Esophagus muscularis mucosa (tissue), 4 donors: Measurements from ENCODE around the gene UBE2N. TPM values are rescaled to one million over a fixed set of nuclear protein-coding genes. Genes with fewer than 3 reads are reported as not detected.
"Not testable (repeated sequence)": the region's sequence is repeated elsewhere in the genome, so short reads cannot be mapped to it uniquely, and the experiment has no call there.

Experiments
- DNase-seq: peaks from one replicate; pipeline ENCODE4 v3.0.0-alpha.2; 2017; ENCODE audit errors: extremely low spot score
- H3K27ac ChIP-seq, 4 donors: fragments of 200-600 bp; sonication (generic); replicated peaks in 1 of 4; 1 replicate in 3 of 4; 2 replicates in 1 of 4; pipeline ENCODE4 v1.5.1; 2016 to 2019; ENCODE audit warnings: mild to moderate bottlenecking in 1 of 4
- H3K27me3 ChIP-seq, 4 donors: fragments of 200-600 bp; sonication (generic); one replicate each; pipeline versions ENCODE4 v1.5.1 to v1.6.0; 2016 to 2019
- H3K36me3 ChIP-seq, 4 donors: fragments of 200-600 bp; sonication (generic); one replicate each; pipeline ENCODE4 v1.5.1; 2016 to 2019
- H3K4me1 ChIP-seq, 4 donors: fragments of 200-600 bp; sonication (generic); one replicate each; pipeline ENCODE4 v1.5.1; 2016 to 2019
- H3K4me3 ChIP-seq, 4 donors: fragments of 200-600 bp; sonication (generic); 1 replicate in 2 of 4; 2 replicates in 2 of 4; pipeline ENCODE4 v1.5.1; 2016 to 2019; ENCODE audit warnings: mild to moderate bottlenecking in 4 of 4, moderate library complexity in 1 of 4
- H3K9me3 ChIP-seq, 4 donors: fragments of 200-600 bp; sonication (generic); 1 replicate in 3 of 4; 2 replicates in 1 of 4; pipeline ENCODE4 v1.5.1; 2016 to 2019
- EP300 ChIP-seq: sonication (generic); formaldehyde crosslinking; IDR thresholded peaks from one replicate; pipeline ENCODE4 v1.6.1; 2017; ENCODE audit warnings: antibody characterized with exemption
- POLR2A ChIP-seq: fragments of 450-650 bp; IDR thresholded peaks from one replicate; pipeline ENCODE4 v1.6.1; 2017; ENCODE audit warnings: antibody characterized with exemption, moderate library complexity, mild to moderate bottlenecking, low read depth
- POLR2AphosphoS5 ChIP-seq, 2 donors: sonication (generic); formaldehyde crosslinking; IDR thresholded peaks; one replicate each; pipeline ENCODE4 v1.6.1; 2017; ENCODE audit warnings: antibody characterized with exemption in 2 of 2
- WGBS: methylation state at CpG from one replicate; pipeline ENCODE4 v1.1.5; 2018; 5-methylcytosine and 5-hydroxymethylcytosine counted together
- intact Hi-C: fragments of 100-400 bp; cut with DNase I; formaldehyde crosslinking; loops from one replicate; pipeline ENCODE4 v1.15.1; 2023
- total RNA-seq, 4 donors: library from RNA; depleted of rRNA; stranded (reverse); fragments of >200 nt; gene quantifications; one replicate each; pipeline versions ENCODE4 v1.1.0 to v1.2.1, GENCODE V29; 2016
- TF ChIP-seq, protein P1 (sequence below), 3 experiments: fragments of 200-600 bp in 2 of 3; fragments of 450-650 bp in 1 of 3; sonication (generic) in 2 of 3; IDR thresholded peaks; one replicate each; pipeline ENCODE4 v1.5.1; 2017 to 2019; ENCODE audit warnings: antibody characterized with exemption in 3 of 3, mild to moderate bottlenecking in 2 of 3, moderate library complexity in 1 of 3

Gene UBE2N
- total RNA-seq, 4 donors from 2014 or later: 37.8 to 106 (median 61.8) TPM

DNA sequence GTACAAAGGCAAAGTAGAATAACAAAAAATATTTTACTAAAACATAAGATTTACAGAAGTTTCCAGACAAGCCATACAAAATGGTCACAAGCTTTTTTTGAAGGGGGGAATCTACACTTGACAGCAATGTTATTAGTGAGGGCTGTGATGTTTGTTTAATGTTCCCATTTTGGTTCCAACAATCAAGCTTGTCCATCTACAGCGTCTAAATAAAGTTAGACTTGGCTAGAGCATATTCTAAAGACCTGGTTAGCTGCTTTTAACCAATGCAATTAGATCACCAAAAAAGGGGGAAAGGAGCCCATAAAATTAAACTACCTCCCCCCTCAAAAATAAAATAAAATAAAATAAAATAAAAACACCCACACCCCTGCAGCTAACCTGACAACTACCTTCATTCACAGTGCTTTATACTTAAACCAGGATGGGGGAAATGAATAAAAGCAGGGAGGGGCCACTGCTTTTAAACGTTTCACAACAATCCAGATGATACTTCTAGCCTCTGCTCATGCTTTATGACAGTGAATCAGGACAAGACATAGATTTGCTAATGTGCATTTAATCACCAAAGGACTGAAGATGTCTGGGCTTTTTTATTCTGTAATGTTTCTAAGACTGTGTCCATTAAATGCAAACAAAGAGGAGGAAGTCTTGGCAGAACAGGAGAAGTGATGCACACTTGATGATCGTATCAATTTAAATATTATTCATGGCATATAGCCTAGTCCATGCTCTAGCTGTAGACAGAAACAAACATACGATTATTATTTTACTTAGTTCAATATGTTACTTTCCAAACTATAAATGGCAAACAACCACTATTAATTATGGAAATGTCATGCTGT, 32.2 kb downstream of the UBE2N start:
- not testable (repeated sequence) for H3K4me3 ChIP-seq, H3K9me3 ChIP-seq, H3K27me3 ChIP-seq, DNase-seq, H3K27ac ChIP-seq
- Histone ChIP-seq H3K36me3 (peaks cover 0 to 16% (median 8%) of the 10 kb centered on the region in 4 donors), H3K4me1 (peaks cover 3 to 53% (median 43%) of the 10 kb centered on the region in 4 donors)
- intact Hi-C loops: loop anchor here (10.0 kb wide), 1 partner anchor 625 kb away; no protein-coding TSS in a partner anchor
- 44% methylated on average over 4 of the region's 4 CpGs for WGBS

DNA sequence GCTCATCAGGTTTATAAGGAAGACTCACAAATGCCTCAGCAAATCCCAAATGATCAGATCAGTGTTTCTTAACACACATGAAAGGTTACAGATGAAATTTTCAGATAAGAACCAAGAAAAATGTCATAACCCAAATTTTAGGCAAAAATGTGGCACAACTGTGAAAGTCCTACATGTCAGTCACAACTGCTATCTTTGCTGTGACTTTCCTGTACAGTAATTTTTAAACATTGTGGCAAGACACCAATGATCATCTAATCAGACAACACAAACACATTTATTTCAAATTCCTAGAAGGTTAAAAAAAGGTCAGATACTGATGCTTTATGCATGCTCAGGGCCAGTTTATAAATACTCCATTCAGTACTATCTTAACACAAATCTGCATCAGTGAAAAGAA, 32.9 kb downstream of the UBE2N start:
- peaks cover 8 to 50% (median 42%) of the 10 kb centered on the region in 4 donors for H3K4me1 ChIP-seq
- no peak for DNase-seq
- intact Hi-C loops: no loop called here
- no peak overlapping the region for H3K27ac ChIP-seq
- peaks cover 0 to 24% (median 8%) of the 10 kb centered on the region in 4 donors for H3K36me3 ChIP-seq
- H3K27me3 ChIP-seq: no peaks in the 10 kb centered on the region
- H3K4me3 ChIP-seq: no peak overlapping the region
- H3K9me3 ChIP-seq: no peaks in the 10 kb centered on the region
- TF ChIP-seq, protein P1, sequence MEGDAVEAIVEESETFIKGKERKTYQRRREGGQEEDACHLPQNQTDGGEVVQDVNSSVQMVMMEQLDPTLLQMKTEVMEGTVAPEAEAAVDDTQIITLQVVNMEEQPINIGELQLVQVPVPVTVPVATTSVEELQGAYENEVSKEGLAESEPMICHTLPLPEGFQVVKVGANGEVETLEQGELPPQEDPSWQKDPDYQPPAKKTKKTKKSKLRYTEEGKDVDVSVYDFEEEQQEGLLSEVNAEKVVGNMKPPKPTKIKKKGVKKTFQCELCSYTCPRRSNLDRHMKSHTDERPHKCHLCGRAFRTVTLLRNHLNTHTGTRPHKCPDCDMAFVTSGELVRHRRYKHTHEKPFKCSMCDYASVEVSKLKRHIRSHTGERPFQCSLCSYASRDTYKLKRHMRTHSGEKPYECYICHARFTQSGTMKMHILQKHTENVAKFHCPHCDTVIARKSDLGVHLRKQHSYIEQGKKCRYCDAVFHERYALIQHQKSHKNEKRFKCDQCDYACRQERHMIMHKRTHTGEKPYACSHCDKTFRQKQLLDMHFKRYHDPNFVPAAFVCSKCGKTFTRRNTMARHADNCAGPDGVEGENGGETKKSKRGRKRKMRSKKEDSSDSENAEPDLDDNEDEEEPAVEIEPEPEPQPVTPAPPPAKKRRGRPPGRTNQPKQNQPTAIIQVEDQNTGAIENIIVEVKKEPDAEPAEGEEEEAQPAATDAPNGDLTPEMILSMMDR (IDR thresholded peaks at IDR 0.05): no peak
- TF ChIP-seq EP300: no peak
- no peak for TF ChIP-seq POLR2A
- TF ChIP-seq POLR2AphosphoS5 (IDR thresholded peaks at IDR 0.05): no peak

DNA sequence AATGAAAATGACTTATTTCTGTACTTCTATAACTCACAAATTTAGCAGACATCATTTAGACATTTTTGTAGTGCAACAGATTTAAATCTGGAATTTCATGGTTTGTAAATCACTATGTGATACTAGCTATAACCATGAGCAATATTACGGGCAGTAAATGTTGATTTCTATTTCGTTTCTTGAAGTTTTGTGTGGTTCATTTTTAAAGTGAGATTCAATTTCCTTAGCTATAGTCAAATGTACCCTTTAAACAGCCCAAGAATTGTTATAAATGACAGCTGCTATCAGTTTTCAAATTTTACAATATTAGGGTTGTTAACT, 33.8 kb downstream of the UBE2N start:
- DNase-seq: no peak
- intact Hi-C loops: no loop called here
- WGBS: 94% methylated on average over 2 of the region's 2 CpGs
- TF ChIP-seq, protein P1 (IDR thresholded peaks at IDR 0.05): no peak
- no peak for TF ChIP-seq POLR2A
- no peak for TF ChIP-seq EP300
- TF ChIP-seq POLR2AphosphoS5 (IDR thresholded peaks at IDR 0.05): no peak
- Histone ChIP-seq H3K4me3 (no peak overlapping the region), H3K27ac (no peak overlapping the region), H3K27me3 (no peaks in the 10 kb centered on the region), H3K4me1 (peaks cover 9 to 41% (median 34%) of the 10 kb centered on the region in 4 donors), H3K36me3 (peaks cover 0 to 31% (median 14%) of the 10 kb centered on the region in 4 donors), H3K9me3 (no peaks in the 10 kb centered on the region)

DNA sequence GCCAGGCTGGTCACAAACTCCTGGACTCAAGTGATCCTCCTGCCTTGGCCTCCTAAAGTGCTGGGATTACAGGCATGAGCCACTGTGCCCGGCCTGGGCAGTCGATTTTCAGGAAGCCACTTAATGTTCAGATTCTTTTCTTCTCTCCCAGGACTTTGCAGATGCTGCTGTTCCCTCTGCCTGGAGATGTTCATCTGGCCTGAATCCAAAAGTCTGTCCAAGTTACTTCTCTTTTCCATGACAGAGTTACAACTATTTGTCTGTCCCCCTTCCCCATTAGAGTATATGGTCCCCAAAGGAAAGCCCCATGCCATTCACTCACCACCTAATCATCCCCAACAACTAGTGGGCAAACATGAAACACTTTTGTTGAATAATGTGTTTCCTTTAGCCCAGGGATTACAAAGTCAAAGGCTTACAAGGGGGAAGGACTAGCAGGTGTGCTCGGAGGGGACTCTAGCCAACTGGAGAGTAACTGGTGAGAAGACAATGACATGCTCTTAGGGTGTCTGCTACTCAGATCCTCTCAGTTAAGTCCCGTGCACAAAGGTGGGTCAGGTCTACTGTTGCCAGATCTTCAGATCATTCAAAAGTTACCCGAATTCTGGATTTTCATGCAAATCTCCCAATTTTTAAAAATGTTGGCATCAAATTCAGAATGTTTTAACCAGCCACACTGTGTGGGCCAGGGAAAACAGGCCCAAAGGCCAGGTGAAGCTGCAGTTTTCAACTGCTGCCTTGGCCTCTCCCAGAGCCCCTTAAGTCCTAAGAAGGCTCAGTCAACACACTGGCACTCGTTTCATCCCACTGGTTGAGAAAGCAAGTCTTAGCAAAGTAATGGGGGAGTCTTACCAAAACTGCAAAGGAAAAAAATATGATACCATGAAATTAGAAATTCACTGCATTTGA, 34.4 kb downstream of the UBE2N start:
- intact Hi-C loops: no loop called here
- 80% methylated on average over 6 of the region's 6 CpGs for WGBS
- no peaks in the 10 kb centered on the region for H3K9me3 ChIP-seq
- peak overlapping the region in 1 of 4 donors; percentile 8 for H3K27ac ChIP-seq
- H3K27me3 ChIP-seq: no peaks in the 10 kb centered on the region
- H3K36me3 ChIP-seq: peaks cover 0 to 36% (median 17%) of the 10 kb centered on the region in 4 donors
- H3K4me3 ChIP-seq: no peak overlapping the region
- peaks cover 9 to 36% (median 28%) of the 10 kb centered on the region in 4 donors for H3K4me1 ChIP-seq
- no peak for DNase-seq
- TF ChIP-seq POLR2AphosphoS5 (IDR thresholded peaks at IDR 0.05) (peak in 1 of 2 donors; percentile 58), EP300 (no peak), POLR2A (no peak)
- TF ChIP-seq, protein P1 (IDR thresholded peaks at IDR 0.05): no peak
